Measurements from ENCODE around the gene MRPL12.

DNA sequence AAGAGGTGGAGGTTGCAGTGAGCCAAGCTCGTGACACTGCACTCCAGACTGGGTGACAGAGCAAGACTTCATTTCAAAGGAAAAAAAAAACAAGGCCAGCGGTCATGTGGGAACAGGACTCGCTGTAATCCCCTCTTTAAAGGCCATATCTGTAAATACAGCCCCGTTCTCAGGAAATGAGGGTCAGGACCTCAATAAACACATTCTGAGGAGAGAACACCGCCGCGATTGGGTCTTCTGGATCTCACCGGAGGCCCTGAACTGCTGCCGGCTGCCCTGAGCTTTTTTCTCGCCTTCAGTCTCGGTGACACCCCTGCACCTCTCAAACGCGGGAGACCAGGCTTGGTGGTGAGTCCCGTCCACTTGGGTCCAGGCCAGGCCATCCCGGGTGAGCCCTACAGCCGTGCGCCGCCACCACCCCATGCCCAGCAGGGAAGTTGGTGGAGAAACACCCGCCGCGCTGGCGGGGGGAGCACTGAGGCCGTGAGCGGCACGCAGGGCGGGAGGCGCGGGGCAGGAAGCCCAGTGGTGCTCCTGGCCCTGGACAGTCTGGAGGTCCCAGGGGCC, 37.3 kb downstream of the MRPL12 start:
- TF ChIP-seq POLR2A (IDR thresholded peaks at IDR 0.05) (no peak), EP300 (IDR thresholded peaks at IDR 0.05) (no peak)
- TF ChIP-seq, protein P1, sequence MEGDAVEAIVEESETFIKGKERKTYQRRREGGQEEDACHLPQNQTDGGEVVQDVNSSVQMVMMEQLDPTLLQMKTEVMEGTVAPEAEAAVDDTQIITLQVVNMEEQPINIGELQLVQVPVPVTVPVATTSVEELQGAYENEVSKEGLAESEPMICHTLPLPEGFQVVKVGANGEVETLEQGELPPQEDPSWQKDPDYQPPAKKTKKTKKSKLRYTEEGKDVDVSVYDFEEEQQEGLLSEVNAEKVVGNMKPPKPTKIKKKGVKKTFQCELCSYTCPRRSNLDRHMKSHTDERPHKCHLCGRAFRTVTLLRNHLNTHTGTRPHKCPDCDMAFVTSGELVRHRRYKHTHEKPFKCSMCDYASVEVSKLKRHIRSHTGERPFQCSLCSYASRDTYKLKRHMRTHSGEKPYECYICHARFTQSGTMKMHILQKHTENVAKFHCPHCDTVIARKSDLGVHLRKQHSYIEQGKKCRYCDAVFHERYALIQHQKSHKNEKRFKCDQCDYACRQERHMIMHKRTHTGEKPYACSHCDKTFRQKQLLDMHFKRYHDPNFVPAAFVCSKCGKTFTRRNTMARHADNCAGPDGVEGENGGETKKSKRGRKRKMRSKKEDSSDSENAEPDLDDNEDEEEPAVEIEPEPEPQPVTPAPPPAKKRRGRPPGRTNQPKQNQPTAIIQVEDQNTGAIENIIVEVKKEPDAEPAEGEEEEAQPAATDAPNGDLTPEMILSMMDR (IDR thresholded peaks at IDR 0.05), result no peak

Measured in tibial nerve (tissue), 4 donors.